ENCODE measurements around the gene NOX5. TPM values are rescaled to one million over a fixed set of nuclear protein-coding genes. Genes with fewer than 3 reads are reported as not detected.
"Not testable (repeated sequence)": the region's sequence is repeated elsewhere in the genome, so short reads cannot be mapped to it uniquely, and the experiment has no call there.

NOX5 gene
- total and polyA plus RNA-seq, 4 experiments from 2014 or later = 0.06 to 0.08 TPM; not detected in 2

- no peak overlapping the region for H3K4me3 ChIP-seq (ENCODE audit: low read length in 2 of 2)
- ChIA-PET POLR2A (ENCODE audit: partially characterized antibody) (no interaction called here), CTCF (ENCODE audit: partially characterized antibody) (no interaction called here)
- H3K4me3 Mint-ChIP-seq = no peak overlapping the region
- H3K27ac ChIP-seq (ENCODE audit: low read depth, low read length) = no peak overlapping the region
- H3K36me3 Mint-ChIP-seq = no peaks in the 10 kb centered on the region
- H3K27me3 ChIP-seq (ENCODE audit: insufficient read depth, low read length) = no peaks in the 10 kb centered on the region
- peaks cover 3 to 7% of the 10 kb centered on the region in 2 donors for H3K27me3 Mint-ChIP-seq
- peak overlapping the region in 3 of 7 donors; percentile 14 to 56 (median 50) for H3K27ac Mint-ChIP-seq
- H3K4me1 Mint-ChIP-seq = peaks cover 4 to 13% (median 9%) of the 10 kb centered on the region in 4 donors
- peaks cover 0 to 5% (median 0%) of the 10 kb centered on the region in 8 donors for H3K9me3 Mint-ChIP-seq
- H3K4me1 ChIP-seq (ENCODE audit: insufficient read depth, low read length) = peaks cover 7% of the 10 kb centered on the region
- H3K9me3 ChIP-seq (ENCODE audit: control insufficient read depth in 1 of 2, low read length in 2 of 2) = no peaks in the 10 kb centered on the region
- no peaks in the 10 kb centered on the region for H3K36me3 ChIP-seq (ENCODE audit: insufficient read depth, low read length)
- intact Hi-C loops (cut with micrococcal nuclease) = no loop called here
- no peak for DNase-seq
These were observed 51.8 kb downstream of the NOX5 start for GRCh38 chr15:69066007-69066995.

GRCh38 chr15:69067296-69067695 is 52.8 kb downstream of the NOX5 start:
- Mint-ChIP-seq H3K9me3 (peaks cover 0 to 5% (median 0%) of the 10 kb centered on the region in 8 donors), H3K4me1 (peaks cover 0 to 4% (median 1%) of the 10 kb centered on the region in 4 donors), H3K27me3 (peaks cover 8 to 10% of the 10 kb centered on the region in 2 donors), H3K36me3 (no peaks in the 10 kb centered on the region), H3K4me3 (no peak overlapping the region), H3K27ac (no peak overlapping the region)
- Histone ChIP-seq H3K27ac (ENCODE audit: low read depth, low read length) (no peak overlapping the region), H3K9me3 (ENCODE audit: control insufficient read depth in 1 of 2, low read length in 2 of 2) (no peaks in the 10 kb centered on the region), H3K4me3 (ENCODE audit: low read length in 2 of 2) (no peak overlapping the region), H3K27me3 (ENCODE audit: insufficient read depth, low read length) (no peaks in the 10 kb centered on the region), H3K36me3 (ENCODE audit: insufficient read depth, low read length) (no peaks in the 10 kb centered on the region), H3K4me1 (ENCODE audit: insufficient read depth, low read length) (no peaks in the 10 kb centered on the region)
- CTCF ChIA-PET (ENCODE audit: partially characterized antibody) = interaction anchor here (0.9 to 2.0 kb wide), 3 partner anchors 8 to 327 kb away, joined by 5 to 13 read pairs (median 7); no protein-coding TSS in a partner anchor
- POLR2A ChIA-PET (ENCODE audit: partially characterized antibody) = no interaction called here
- no peak for DNase-seq
- intact Hi-C loops (cut with micrococcal nuclease) = no loop called here

GRCh38 chr15:69068157-69068556 is 53.7 kb downstream of the NOX5 start:
- ChIA-PET POLR2A (ENCODE audit: partially characterized antibody) (no interaction called here), CTCF (ENCODE audit: partially characterized antibody) (interaction anchor here (0.9 to 2.0 kb wide), 3 partner anchors 9 to 326 kb away, joined by 5 to 13 read pairs (median 7); no protein-coding TSS in a partner anchor)
- H3K9me3 Mint-ChIP-seq = peaks cover 0 to 5% (median 0%) of the 10 kb centered on the region in 8 donors
- intact Hi-C loops (cut with micrococcal nuclease) = no loop called here
- H3K4me1 Mint-ChIP-seq = no peaks in the 10 kb centered on the region
- no peak overlapping the region for H3K4me3 Mint-ChIP-seq
- no peaks in the 10 kb centered on the region for H3K27me3 ChIP-seq (ENCODE audit: insufficient read depth, low read length)
- H3K4me1 ChIP-seq (ENCODE audit: insufficient read depth, low read length) = no peaks in the 10 kb centered on the region
- H3K27me3 Mint-ChIP-seq = peaks cover 8 to 10% of the 10 kb centered on the region in 2 donors
- no peaks in the 10 kb centered on the region for H3K36me3 ChIP-seq (ENCODE audit: insufficient read depth, low read length)
- H3K4me3 ChIP-seq (ENCODE audit: low read length in 2 of 2) = no peak overlapping the region
- no peaks in the 10 kb centered on the region for H3K9me3 ChIP-seq (ENCODE audit: control insufficient read depth in 1 of 2, low read length in 2 of 2)
- no peak for DNase-seq
- no peaks in the 10 kb centered on the region for H3K36me3 Mint-ChIP-seq
- no peak overlapping the region for H3K27ac ChIP-seq (ENCODE audit: low read depth, low read length)
- no peak overlapping the region for H3K27ac Mint-ChIP-seq

- H3K27me3 ChIP-seq (ENCODE audit: insufficient read depth, low read length); POLR2A ChIA-PET (ENCODE audit: partially characterized antibody); H3K36me3 Mint-ChIP-seq; intact Hi-C loops (cut with micrococcal nuclease); H3K27ac ChIP-seq (ENCODE audit: low read depth, low read length); DNase-seq; H3K9me3 ChIP-seq (ENCODE audit: control insufficient read depth in 1 of 2, low read length in 2 of 2); H3K4me3 Mint-ChIP-seq; H3K4me3 ChIP-seq (ENCODE audit: low read length in 2 of 2); H3K27ac Mint-ChIP-seq; H3K4me1 Mint-ChIP-seq; H3K9me3 Mint-ChIP-seq; H3K36me3 ChIP-seq (ENCODE audit: insufficient read depth, low read length); H3K4me1 ChIP-seq (ENCODE audit: insufficient read depth, low read length): not testable (repeated sequence)
- CTCF ChIA-PET (ENCODE audit: partially characterized antibody) = interaction anchor here (2.0 kb wide), 1 partner anchor 10 kb away, joined by 13 read pairs; no protein-coding TSS in a partner anchor
- H3K27me3 Mint-ChIP-seq = peaks cover 11 to 15% of the 10 kb centered on the region in 2 donors
These were observed 54.8 kb downstream of the NOX5 start for GRCh38 chr15:69069290-69069689.

- POLR2A ChIA-PET (ENCODE audit: partially characterized antibody) = no interaction called here
- Mint-ChIP-seq H3K36me3 (no peaks in the 10 kb centered on the region), H3K27me3 (peaks cover 18 to 21% of the 10 kb centered on the region in 2 donors), H3K4me1 (peaks cover 4 to 14% (median 7%) of the 10 kb centered on the region in 4 donors), H3K4me3 (no peak overlapping the region), H3K9me3 (peaks cover 0 to 5% (median 0%) of the 10 kb centered on the region in 8 donors), H3K27ac (no peak overlapping the region)
- no peaks in the 10 kb centered on the region for H3K4me1 ChIP-seq (ENCODE audit: insufficient read depth, low read length)
- H3K27me3 ChIP-seq (ENCODE audit: insufficient read depth, low read length) = no peaks in the 10 kb centered on the region
- H3K4me3 ChIP-seq (ENCODE audit: low read length in 2 of 2) = no peak overlapping the region
- H3K27ac ChIP-seq (ENCODE audit: low read depth, low read length) = no peak overlapping the region
- intact Hi-C loops (cut with micrococcal nuclease) = no loop called here
- CTCF ChIA-PET (ENCODE audit: partially characterized antibody) = no interaction called here
- no peaks in the 10 kb centered on the region for H3K36me3 ChIP-seq (ENCODE audit: insufficient read depth, low read length)
- no peak for DNase-seq
- no peaks in the 10 kb centered on the region for H3K9me3 ChIP-seq (ENCODE audit: control insufficient read depth in 1 of 2, low read length in 2 of 2)
These were observed 55.5 kb downstream of the NOX5 start for GRCh38 chr15:69069996-69070395.

GRCh38 chr15:69070396-69070795 is 55.9 kb downstream of the NOX5 start:
- Histone ChIP-seq H3K27me3 (ENCODE audit: insufficient read depth, low read length) (no peaks in the 10 kb centered on the region), H3K4me1 (ENCODE audit: insufficient read depth, low read length) (no peaks in the 10 kb centered on the region), H3K9me3 (ENCODE audit: control insufficient read depth in 1 of 2, low read length in 2 of 2) (no peaks in the 10 kb centered on the region), H3K27ac (ENCODE audit: low read depth, low read length) (no peak overlapping the region), H3K4me3 (ENCODE audit: low read length in 2 of 2) (no peak overlapping the region), H3K36me3 (ENCODE audit: insufficient read depth, low read length) (no peaks in the 10 kb centered on the region)
- CTCF ChIA-PET (ENCODE audit: partially characterized antibody) = no interaction called here
- Mint-ChIP-seq H3K36me3 (no peaks in the 10 kb centered on the region), H3K27me3 (peaks cover 20 to 22% of the 10 kb centered on the region in 2 donors), H3K9me3 (peaks cover 0 to 5% (median 0%) of the 10 kb centered on the region in 8 donors), H3K27ac (no peak overlapping the region), H3K4me3 (no peak overlapping the region), H3K4me1 (peaks cover 4 to 16% (median 7%) of the 10 kb centered on the region in 4 donors)
- POLR2A ChIA-PET (ENCODE audit: partially characterized antibody) = no interaction called here
- intact Hi-C loops (cut with micrococcal nuclease) = no loop called here
- DNase-seq = no peak

GRCh38 chr15:69071260-69071659 is 56.8 kb downstream of the NOX5 start:
- Mint-ChIP-seq H3K9me3 (peaks cover 0 to 5% (median 0%) of the 10 kb centered on the region in 8 donors), H3K36me3 (no peaks in the 10 kb centered on the region), H3K4me1 (peaks cover 4 to 16% (median 7%) of the 10 kb centered on the region in 4 donors), H3K27me3 (peaks cover 20 to 25% of the 10 kb centered on the region in 2 donors), H3K27ac (no peak overlapping the region), H3K4me3 (no peak overlapping the region)
- no peak for DNase-seq
- ChIA-PET POLR2A (ENCODE audit: partially characterized antibody) (no interaction called here), CTCF (ENCODE audit: partially characterized antibody) (no interaction called here)
- H3K4me3 ChIP-seq (ENCODE audit: low read length in 2 of 2) = no peak overlapping the region
- no peaks in the 10 kb centered on the region for H3K4me1 ChIP-seq (ENCODE audit: insufficient read depth, low read length)
- intact Hi-C loops (cut with micrococcal nuclease) = no loop called here
- H3K27me3 ChIP-seq (ENCODE audit: insufficient read depth, low read length) = no peaks in the 10 kb centered on the region
- no peaks in the 10 kb centered on the region for H3K9me3 ChIP-seq (ENCODE audit: control insufficient read depth in 1 of 2, low read length in 2 of 2)
- no peak overlapping the region for H3K27ac ChIP-seq (ENCODE audit: low read depth, low read length)
- H3K36me3 ChIP-seq (ENCODE audit: insufficient read depth, low read length) = no peaks in the 10 kb centered on the region

All from CD4-positive, alpha-beta memory T cell (primary cell).